Measurements from ENCODE around the gene PUS1.

The PUS1 gene

GRCh38 chr12:131896811-131897270 lies 32.2 kb upstream of the PUS1 start:
- ATAC-seq, result no peak

GRCh38 chr12:131897276-131897675 lies 31.8 kb upstream of the PUS1 start:
- ATAC-seq, result no peak
- TF ChIP-seq CREB5 (CRISPR knock-in tag; IDR thresholded peaks at IDR 0.05; ENCODE audit: low read depth) (no peak), ZFP30 (CRISPR knock-in tag; IDR thresholded peaks at IDR 0.05) (no peak), SNAI2 (CRISPR knock-in tag; IDR thresholded peaks at IDR 0.05) (no peak), ESRRG (CRISPR knock-in tag; IDR thresholded peaks at IDR 0.05) (no peak), ZFP3 (CRISPR knock-in tag; IDR thresholded peaks at IDR 0.05) (no peak), OSR1 (CRISPR knock-in tag; IDR thresholded peaks at IDR 0.05) (no peak), PPARA (CRISPR knock-in tag; IDR thresholded peaks at IDR 0.05; ENCODE audit: borderline replicate concordance) (no peak), ZNF8 (CRISPR knock-in tag; IDR thresholded peaks at IDR 0.05) (no peak), ZNF70 (CRISPR knock-in tag; IDR thresholded peaks at IDR 0.05) (no peak), GLIS3 (CRISPR knock-in tag; IDR thresholded peaks at IDR 0.05) (no peak), RARB (CRISPR knock-in tag; IDR thresholded peaks at IDR 0.05) (no peak), PATZ1 (CRISPR knock-in tag; IDR thresholded peaks at IDR 0.05; ENCODE audit: borderline replicate concordance) (no peak), TOX (CRISPR knock-in tag; IDR thresholded peaks at IDR 0.05; ENCODE audit: borderline replicate concordance) (no peak), ZC3H10 (CRISPR knock-in tag; IDR thresholded peaks at IDR 0.05) (no peak), ISL1 (CRISPR knock-in tag; IDR thresholded peaks at IDR 0.05) (no peak), TSHZ2 (CRISPR knock-in tag; IDR thresholded peaks at IDR 0.05) (no peak)

More at GRCh38 chr12:131896811-131897270, 32.2 kb upstream of the PUS1 start:
- no peak for TF ChIP-seq GLIS3 (CRISPR knock-in tag; IDR thresholded peaks at IDR 0.05)
- no peak for TF ChIP-seq ZFP30 (CRISPR knock-in tag; IDR thresholded peaks at IDR 0.05)
- no peak for TF ChIP-seq CSDC2 (CRISPR knock-in tag; IDR thresholded peaks at IDR 0.05)
- TF ChIP-seq ZFP3 (CRISPR knock-in tag; IDR thresholded peaks at IDR 0.05), result no peak
- no peak for TF ChIP-seq ZNF70 (CRISPR knock-in tag; IDR thresholded peaks at IDR 0.05)
- TF ChIP-seq PPARA (CRISPR knock-in tag; IDR thresholded peaks at IDR 0.05; ENCODE audit: borderline replicate concordance), result no peak
- TF ChIP-seq ESRRG (CRISPR knock-in tag; IDR thresholded peaks at IDR 0.05), result no peak
- TF ChIP-seq CREB5 (CRISPR knock-in tag; IDR thresholded peaks at IDR 0.05; ENCODE audit: low read depth), result no peak
- no peak for TF ChIP-seq BACH2 (CRISPR knock-in tag; IDR thresholded peaks at IDR 0.05; ENCODE audit: borderline replicate concordance)
- no peak for TF ChIP-seq ZC3H10 (CRISPR knock-in tag; IDR thresholded peaks at IDR 0.05)
- TF ChIP-seq PATZ1 (CRISPR knock-in tag; IDR thresholded peaks at IDR 0.05; ENCODE audit: borderline replicate concordance), result no peak
- no peak for TF ChIP-seq TOX (CRISPR knock-in tag; IDR thresholded peaks at IDR 0.05; ENCODE audit: borderline replicate concordance)
- TF ChIP-seq ARNTL (CRISPR knock-in tag; IDR thresholded peaks at IDR 0.05; ENCODE audit: borderline replicate concordance, low read depth), result no peak
- no peak for TF ChIP-seq RARB (CRISPR knock-in tag; IDR thresholded peaks at IDR 0.05)
- no peak for TF ChIP-seq ISL1 (CRISPR knock-in tag; IDR thresholded peaks at IDR 0.05)
- no peak for TF ChIP-seq POU6F1 (CRISPR knock-in tag; IDR thresholded peaks at IDR 0.05; ENCODE audit: borderline replicate concordance, low read depth)
- no peak for TF ChIP-seq TCF4 (CRISPR knock-in tag; IDR thresholded peaks at IDR 0.05; ENCODE audit: borderline replicate concordance)
- no peak for TF ChIP-seq OSR1 (CRISPR knock-in tag; IDR thresholded peaks at IDR 0.05)
